ENCODE data around the gene BHLHE41.

DNA sequence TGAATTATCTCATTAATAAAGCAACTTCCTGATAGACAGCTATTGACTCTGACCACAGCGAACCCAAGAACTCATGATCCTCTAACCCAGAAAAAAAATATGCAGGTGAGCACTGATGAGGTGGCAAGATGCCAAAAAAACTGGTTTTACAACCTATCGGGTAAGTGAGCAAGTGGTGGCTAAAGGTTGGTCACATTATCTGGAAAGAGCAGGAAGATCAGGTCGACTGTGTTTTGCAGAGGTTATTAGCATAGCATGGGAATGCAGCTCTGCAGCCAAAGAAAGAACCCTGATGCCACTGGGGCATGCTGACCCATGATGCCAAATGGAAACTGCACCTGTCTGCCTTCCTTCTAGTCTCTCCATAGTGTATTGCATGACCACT, 23.5 kb downstream of the BHLHE41 start:
- TF ChIP-seq CTCF (IDR thresholded peaks at IDR 0.05; ENCODE audit: borderline replicate concordance, extremely low read depth, low read length, poor library complexity, severe bottlenecking) (no peak), EZH2 (IDR thresholded peaks at IDR 0.05; ENCODE audit: borderline replicate concordance, low read depth, low read length, severe bottlenecking) (no peak)
